Measurements from ENCODE around the gene MYO1B.

The MYO1B gene

DNA sequence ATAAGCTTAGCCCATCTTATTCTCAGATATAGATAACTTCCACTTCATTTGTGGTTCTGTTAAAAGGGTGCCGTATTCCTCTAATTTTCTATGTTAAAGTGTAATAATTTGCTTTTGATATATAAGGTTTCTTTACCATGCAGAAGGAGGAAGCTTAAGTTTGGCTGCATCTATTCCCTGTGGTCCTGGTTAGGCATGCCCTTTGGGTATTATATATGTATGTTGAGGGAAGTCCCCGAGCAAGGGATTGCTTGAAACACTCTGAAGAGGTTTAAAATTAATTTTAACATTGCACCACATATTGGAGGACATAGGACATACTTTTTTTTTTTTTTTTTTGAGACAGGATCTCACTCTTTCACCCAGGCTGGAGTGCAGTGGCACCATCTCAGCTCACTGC is 16.9 kb upstream of the MYO1B start:
- DNase-seq, result no peak

DNA sequence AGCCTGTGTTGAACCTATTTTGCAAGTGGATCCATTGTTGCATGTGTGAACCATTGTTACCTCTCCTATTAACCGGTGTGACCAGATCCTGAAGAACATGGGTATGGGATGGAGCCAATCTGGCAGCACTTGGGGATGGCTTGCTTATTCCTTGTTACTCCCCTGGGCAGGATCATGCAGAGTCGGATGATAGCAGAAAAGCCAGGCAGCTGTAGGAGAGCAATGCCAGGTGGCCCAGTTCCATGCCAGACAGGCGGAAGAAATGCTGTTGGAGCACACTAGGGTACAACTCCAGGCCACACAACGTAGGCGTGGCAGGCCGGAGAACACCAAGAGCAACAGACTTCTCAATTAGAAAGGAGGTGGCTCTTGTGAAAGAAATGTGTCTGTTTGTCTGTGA is 16.3 kb upstream of the MYO1B start:
- no peak for DNase-seq

DNA sequence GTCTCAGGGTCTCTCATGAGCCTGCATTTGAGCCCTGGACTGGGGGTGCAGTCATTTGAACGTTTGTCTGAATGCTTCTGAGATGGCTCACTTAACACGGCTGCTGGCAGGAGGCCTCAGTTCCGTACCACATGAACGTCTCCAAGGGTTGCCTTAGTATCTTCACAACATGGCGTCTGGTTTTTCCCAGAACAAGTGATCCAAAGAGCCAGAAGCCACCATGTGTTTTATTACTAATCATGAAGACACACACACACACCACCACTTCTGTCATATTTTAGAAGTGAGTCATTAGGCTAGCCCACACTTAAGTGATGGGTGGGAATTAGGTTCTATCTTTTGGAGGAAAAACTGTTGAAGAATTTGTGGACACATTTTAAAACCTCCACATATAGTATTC is 15.0 kb upstream of the MYO1B start:
- DNase-seq, result no peak

DNA sequence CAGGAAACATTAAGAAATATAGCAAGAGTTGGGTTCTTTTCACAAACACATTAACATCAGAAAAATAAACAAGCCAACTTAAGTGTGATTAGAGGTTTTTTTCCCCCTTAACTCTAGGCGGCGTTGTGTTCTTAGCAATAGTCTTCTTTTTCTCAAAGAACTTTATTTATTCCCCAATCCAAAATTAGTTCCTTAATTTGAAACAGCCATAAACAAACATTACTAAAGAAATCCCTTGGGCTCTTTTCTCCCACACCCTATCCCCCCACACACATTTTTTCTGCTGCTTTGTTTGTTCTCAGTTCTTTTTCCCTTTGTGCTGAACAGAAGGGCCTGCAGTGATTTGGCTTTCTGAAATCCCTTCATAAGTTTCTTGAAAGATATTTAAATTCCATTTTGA is 13.2 kb upstream of the MYO1B start:
- no peak for DNase-seq

- no peak for DNase-seq
These were observed 11.7 kb upstream of the MYO1B start for GRCh38 chr2:191233533-191233932.

- DNase-seq, result no peak
These were observed 10.8 kb upstream of the MYO1B start for GRCh38 chr2:191234376-191234775.

DNA sequence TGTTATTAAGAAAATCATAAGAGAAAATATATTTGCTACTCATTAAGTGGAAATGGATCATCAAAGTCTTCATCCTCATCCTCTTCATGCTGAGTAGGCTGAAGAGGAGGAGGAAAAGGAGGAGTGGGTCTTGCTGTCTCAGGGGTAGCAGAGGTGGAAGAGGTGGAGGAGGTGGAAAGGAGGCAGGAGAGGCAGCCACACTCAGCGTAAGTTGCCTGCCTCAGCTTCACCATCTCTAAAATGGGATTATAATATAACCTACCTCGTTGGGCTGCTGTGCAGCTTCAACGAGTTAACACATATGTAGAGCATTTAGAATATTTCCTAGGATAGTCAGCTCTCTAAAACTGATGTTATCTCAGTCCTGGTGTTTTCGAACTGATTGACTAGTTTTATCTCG is 4.3 kb upstream of the MYO1B start:
- DNase-seq, result no peak

DNA sequence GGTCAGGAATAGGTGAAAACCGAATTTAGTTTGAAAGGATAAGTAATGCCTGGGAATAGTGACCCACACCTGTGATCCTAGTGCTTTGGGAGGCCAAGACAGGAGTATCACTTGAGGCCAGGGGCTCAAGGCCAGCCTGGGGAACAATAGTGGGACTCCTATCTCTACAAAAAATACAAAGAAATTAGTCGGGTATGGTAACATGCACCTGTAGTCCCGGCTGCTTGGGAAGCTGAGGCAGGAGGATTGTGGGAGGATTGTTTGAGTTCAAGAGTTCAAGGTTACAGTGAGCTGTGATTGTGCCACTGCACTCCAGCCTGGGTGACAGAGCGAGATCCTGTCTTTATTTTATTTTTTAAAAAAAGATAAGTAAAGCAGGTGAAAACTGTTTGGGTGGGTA is 3.8 kb upstream of the MYO1B start:
- no peak for DNase-seq

DNA sequence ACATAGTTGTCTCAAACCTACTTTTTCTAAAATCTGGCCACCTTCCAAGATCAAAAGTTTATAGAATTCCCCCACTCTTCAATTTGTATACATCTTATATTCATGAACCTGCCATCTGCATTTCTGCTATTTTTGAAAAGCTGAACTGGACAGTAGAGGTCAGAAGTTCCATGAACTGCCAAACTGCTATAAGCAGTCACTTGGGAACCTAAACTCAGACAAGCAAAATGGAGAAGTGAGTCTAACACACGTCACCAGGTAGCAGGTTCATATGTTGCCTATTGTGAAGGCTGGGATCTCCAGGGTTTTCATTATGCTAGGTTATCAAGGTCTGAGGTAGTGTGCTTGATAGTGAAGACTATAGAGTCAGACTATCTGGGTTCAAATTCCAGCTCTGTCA is 2.0 kb upstream of the MYO1B start:
- DNase-seq, result no peak

- DNase-seq, result no peak
These were observed 854 bp upstream of the MYO1B start for GRCh38 chr2:191244350-191244749.

GRCh38 chr2:191245869-191246531 is 796 bp downstream of the MYO1B start:
- peak in 2 of 5 donors; percentile 4 to 19 for DNase-seq

DNA sequence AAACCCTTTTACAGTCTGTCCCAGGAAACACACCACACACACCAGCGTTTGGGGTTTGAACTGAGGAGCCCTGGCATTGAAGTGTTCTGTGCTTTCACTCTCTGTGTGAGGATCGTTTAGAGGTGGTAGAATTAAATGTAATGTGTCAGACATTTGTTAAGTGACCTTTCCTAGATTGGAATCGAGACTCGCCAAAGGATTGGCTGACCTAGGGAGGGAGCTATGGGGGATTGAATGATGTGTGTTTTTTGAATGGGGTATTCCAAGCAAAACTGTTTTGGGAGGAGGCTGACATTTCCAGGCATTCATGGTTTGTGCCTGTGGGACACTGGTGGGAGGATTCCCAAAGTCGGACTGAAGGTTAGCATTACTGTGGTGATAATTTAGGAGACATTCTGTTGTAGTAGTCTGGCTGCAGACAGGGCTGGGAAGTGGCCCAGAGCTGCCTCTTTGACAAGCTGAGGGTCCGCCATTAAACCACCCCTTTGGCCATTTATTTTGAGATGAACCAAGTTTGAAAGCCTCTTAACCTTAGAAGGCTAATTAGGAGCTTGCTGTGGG is 1.7 kb downstream of the MYO1B start:
- DNase-seq, result no peak

- no peak for DNase-seq
These were observed 2.3 kb downstream of the MYO1B start for GRCh38 chr2:191247381-191248057.

DNA sequence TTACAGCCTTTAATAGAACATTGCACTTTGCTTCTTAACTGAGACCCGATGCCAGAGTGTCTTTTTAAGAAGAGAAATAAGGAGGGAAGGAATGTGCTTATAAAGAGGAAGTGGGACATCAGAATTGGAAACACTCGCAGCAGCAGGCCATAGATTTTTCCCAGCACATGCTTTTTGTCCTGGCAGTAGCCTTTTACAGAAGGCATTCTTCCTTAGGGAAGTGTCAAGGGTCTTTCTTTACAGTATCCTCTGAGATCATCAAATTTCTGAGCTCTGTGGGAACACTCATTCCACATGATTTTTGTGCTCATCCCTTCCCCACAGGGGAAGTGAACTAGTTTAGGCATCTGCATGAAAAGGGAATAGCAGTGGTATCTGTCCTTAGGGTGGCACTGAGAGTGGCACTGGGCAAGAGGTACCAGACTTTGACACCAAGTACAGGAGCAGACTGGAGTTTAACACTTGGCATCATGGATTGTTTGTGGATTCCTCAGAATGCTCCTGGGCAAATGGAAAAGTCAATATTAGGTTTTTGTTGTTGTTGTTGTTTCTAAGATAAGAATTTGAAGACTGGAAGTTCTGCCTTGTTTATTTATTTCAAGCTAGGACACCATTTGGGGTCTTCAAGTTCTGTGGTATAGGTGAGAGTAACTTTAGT is 4.1 kb downstream of the MYO1B start:
- DNase-seq, result no peak

GRCh38 chr2:191250400-191250799 is 5.2 kb downstream of the MYO1B start:
- no peak for DNase-seq

DNA sequence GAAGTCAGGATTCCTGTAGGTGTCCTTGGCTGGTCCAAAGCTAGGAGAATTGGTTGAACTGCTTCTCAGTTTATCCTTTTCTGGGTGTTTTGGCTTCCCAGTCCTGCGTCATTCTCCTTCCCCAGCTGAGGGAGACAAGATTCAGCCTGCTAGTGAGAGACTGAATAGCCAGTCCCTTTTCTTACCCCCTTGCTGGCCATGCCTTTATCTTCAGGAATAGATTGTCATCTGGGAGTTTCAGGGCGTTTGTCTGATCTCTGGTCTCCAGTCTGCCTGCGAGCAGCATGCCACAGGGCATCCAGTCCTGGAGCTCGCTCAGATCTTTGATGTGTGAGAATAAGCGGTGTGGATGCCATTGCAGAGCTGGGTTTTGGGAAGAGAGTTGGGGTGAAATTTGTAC is 5.8 kb downstream of the MYO1B start:
- no peak for DNase-seq

GRCh38 chr2:191252699-191253098 is 7.5 kb downstream of the MYO1B start:
- DNase-seq, result no peak

- DNase-seq, result no peak
These were observed 8.3 kb downstream of the MYO1B start for GRCh38 chr2:191253476-191253875.

DNA sequence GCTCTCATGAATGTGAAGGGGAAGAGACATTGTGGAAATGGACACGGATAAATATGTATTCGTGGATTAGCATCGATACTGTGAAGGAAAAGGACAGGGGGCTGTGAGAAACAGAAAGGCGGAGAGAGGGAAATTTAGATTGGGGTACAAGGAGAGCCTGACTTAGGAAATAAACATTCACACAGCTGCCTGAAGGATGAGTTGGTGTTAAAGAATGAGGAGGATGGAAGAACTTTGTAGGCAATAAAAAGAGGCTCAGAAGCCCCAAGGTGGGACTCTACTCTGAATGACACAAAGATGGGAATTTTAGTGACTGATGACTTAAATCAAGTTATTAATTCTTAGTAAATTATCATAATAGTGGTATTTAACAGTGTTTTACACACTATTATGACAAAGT is 10.1 kb downstream of the MYO1B start:
- no peak for DNase-seq

DNA sequence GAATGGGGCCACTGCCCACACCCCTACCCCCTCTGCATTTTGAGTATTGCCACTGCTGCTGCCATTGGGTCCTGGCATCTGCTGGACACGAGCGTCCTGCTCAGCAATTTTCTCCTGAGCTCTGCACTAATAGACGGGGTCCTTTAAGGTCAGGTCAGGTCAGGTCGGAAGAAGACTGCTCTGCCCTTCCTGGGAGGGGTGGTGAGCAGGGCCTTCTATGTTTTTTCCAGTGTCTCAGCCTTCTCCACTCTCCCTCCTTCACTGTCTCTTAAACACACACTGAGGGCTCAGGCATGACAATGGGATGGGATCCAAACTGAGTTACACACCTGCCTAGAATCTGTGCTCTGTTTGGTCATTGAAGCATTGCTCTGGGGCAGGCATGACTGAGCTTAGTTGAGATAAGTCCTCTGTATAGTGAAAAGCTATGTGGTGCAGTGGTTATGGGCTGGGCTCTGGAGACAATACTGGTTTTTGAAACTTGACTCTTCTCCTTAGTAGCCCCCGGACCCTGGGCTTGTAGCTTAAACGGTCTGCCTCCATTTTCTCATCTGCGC is 10.6 kb downstream of the MYO1B start:
- DNase-seq, result no peak

- DNase-seq, result no peak
These were observed 12.7 kb downstream of the MYO1B start for GRCh38 chr2:191257934-191258333.

DNA sequence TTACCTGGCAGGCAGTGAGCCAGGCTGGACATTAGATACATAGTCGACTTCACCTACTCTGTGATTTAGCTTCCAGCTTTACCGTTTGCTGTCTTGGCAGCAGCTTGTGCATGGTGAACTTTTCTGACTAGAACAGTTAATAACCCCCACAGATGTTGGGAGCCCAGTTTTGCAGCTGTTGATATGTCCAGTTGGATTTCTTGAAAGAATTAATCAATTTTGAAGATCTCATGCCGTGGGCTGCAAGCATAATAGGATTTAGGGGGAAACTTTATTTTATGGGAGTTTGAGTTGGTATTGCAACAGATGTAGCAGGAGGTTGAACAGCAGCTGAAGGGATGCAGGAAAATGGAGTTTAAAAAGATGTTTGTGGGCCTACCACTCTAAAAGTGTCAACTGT is 13.8 kb downstream of the MYO1B start:
- DNase-seq, result no peak

GRCh38 chr2:191262436-191262835 is 17.2 kb downstream of the MYO1B start:
- no peak for DNase-seq

- no peak for DNase-seq
These were observed 17.8 kb downstream of the MYO1B start for GRCh38 chr2:191263050-191263449.

Data from T-helper 1 cell (primary cell).